GM12878 (cell line): ENCODE data around the gene DYRK1B. TPM values are rescaled to one million over a fixed set of nuclear protein-coding genes. Genes with fewer than 3 reads are reported as not detected.

Source experiments
- ATAC-seq: fragments of 200-7000 bp; cut with Tn5 transposase; 3 replicates; pipeline ENCODE4 v1.9.1; 2020; ENCODE audit warnings: mild to moderate bottlenecking, moderate library complexity
- BruUV-seq: library from RNA; stranded (reverse); fragments of 400-500 nt; replicated peaks from 2 replicates; lab custom pipeline; 2021; lab: Mats Ljungman, UMichigan
- CTCF ChIA-PET: fragments of 300-600 bp; sonication (Branson Sonifier 250); formaldehyde crosslinking; extraction: SDS; loops from one replicate; lab custom pipeline; 2021; ENCODE audit warnings: inconsistent platforms; lab: Yijun Ruan, JAX
- POLR2A ChIA-PET: fragments of 350-600 bp; formaldehyde crosslinking; extraction: SDS; loops from one replicate; lab custom pipeline; 2021; ENCODE audit warnings: inconsistent platforms; lab: Charles Lee
- RAD21 ChIA-PET: fragments of 300-600 bp; sonication (Branson Sonifier 250); formaldehyde crosslinking; loops from one replicate; lab custom pipeline; 2023; ENCODE audit warnings: antibody characterized with exemption; ENCODE audit not compliant: unreplicated experiment; lab: Charles Lee
- SMC1A ChIA-PET: fragments of 300-600 bp; sonication (Branson Sonifier 250); formaldehyde crosslinking; loops from one replicate; lab custom pipeline; 2023; ENCODE audit not compliant: unreplicated experiment, uncharacterized antibody; lab: Charles Lee
- DNase-seq: peaks from one replicate; pipeline ENCODE4 v3.0.0-alpha.2; 2011; ENCODE audit warnings: low read depth, low spot score
- FAIRE-seq: peaks from 3 replicates; lab custom pipeline; 2011; peaks lifted over from hg19 to GRCh38; lab: Jason Lieb, UNC
- H2AFZ ChIP-seq: 2 replicates; pipeline ENCODE4 v1.6.0; 2011; ENCODE audit warnings: low read depth, low read length, control low read depth; ENCODE audit not compliant: control insufficient read depth
- H3K27ac ChIP-seq: 2 replicates; pipeline ENCODE4 v1.5.1; 2011; ENCODE audit warnings: control low read depth; ENCODE audit not compliant: control insufficient read depth, insufficient read depth
- H3K27me3 ChIP-seq, 2 experiments: replicated peaks in 1 of 2; 2 replicates each; pipeline versions ENCODE4 v1.6.0 to v1.6.1; 2011; ENCODE audit warnings: low read length in 1 of 2; ENCODE audit not compliant: control insufficient read depth in 2 of 2, insufficient read depth in 2 of 2
- H3K36me3 ChIP-seq, 2 experiments: 2 replicates each; pipeline ENCODE4 v1.5.1; 2011; ENCODE audit warnings: low read length in 1 of 2; ENCODE audit not compliant: control insufficient read depth in 2 of 2, insufficient read depth in 2 of 2
- H3K4me1 ChIP-seq: 2 replicates; pipeline ENCODE4 v1.6.1; 2011; ENCODE audit warnings: mild to moderate bottlenecking, low read length, moderate library complexity, mixed read lengths; ENCODE audit not compliant: control insufficient read depth, insufficient read depth
- H3K4me2 ChIP-seq: 2 replicates; pipeline ENCODE4 v1.6.0; 2011; ENCODE audit warnings: control low read depth; ENCODE audit not compliant: control insufficient read depth, insufficient read depth
- H3K4me3 ChIP-seq: fragments of 200-600 bp; sonication (generic); 2 replicates; pipeline ENCODE4 v1.5.1; 2016
- H3K79me2 ChIP-seq: 2 replicates; pipeline ENCODE4 v1.6.0; 2011; ENCODE audit warnings: low read length; ENCODE audit not compliant: control insufficient read depth, insufficient read depth
- H3K9ac ChIP-seq: 2 replicates; pipeline ENCODE4 v1.8.0; 2011; ENCODE audit warnings: low read length, control low read depth, mixed read lengths; ENCODE audit not compliant: control insufficient read depth, insufficient read depth
- H3K9me3 ChIP-seq: replicated peaks from 3 replicates; pipeline ENCODE4 v1.5.1; 2011; ENCODE audit warnings: mild to moderate bottlenecking, low read length; ENCODE audit not compliant: control insufficient read depth, insufficient read depth
- H4K20me1 ChIP-seq: 2 replicates; pipeline ENCODE4 v1.6.0; 2011; ENCODE audit not compliant: control insufficient read depth, insufficient read depth
- CEBPZ ChIP-seq: fragments of 150-350 bp; IDR thresholded peaks from 2 replicates; pipeline ENCODE4 v1.6.1; 2016; ENCODE audit warnings: low read depth, low read length
- CUX1 ChIP-seq: IDR thresholded peaks from 2 replicates; pipeline ENCODE4 v1.6.1; 2012; ENCODE audit warnings: improper control_type of control experiment, low read depth, low read length; ENCODE audit not compliant: insufficient replicate concordance
- MAX ChIP-seq: IDR thresholded peaks from 2 replicates; pipeline ENCODE4 v1.6.1; 2012; ENCODE audit warnings: low read depth, low read length, improper control_type of control experiment
- NRF1 ChIP-seq: conservative IDR thresholded peaks from 2 replicates; pipeline ENCODE4 v1.6.1; 2011; ENCODE audit warnings: mild to moderate bottlenecking, low read depth, low read length, improper control_type of control experiment
- SMARCA5 ChIP-seq: fragments of 450-650 bp; IDR thresholded peaks from 2 replicates; pipeline ENCODE4 v1.6.1; 2017; ENCODE audit warnings: mild to moderate bottlenecking
- SREBF2 ChIP-seq: IDR thresholded peaks from 2 replicates; pipeline ENCODE4 v1.6.1; 2012; ENCODE audit warnings: mild to moderate bottlenecking, low read length
- ZNF687 ChIP-seq: fragments of 450-650 bp; IDR thresholded peaks from 2 replicates; pipeline ENCODE4 v1.6.1; 2017; ENCODE audit warnings: mild to moderate bottlenecking, moderate library complexity
- WGBS: methylation state at CpG from one replicate; pipeline ENCODE4 v1.1.6; 2016; ENCODE audit warnings: low lambda C conversion rate; ENCODE audit not compliant: insufficient replicate concordance, insufficient coverage; ENCODE audit errors: missing lambda C conversion rate; 5-methylcytosine and 5-hydroxymethylcytosine counted together
- in situ Hi-C: fragments of 300-500 bp; cut with MboI; formaldehyde crosslinking; loops from 9 replicates; pipeline ENCODE4 v1.14.3; 2018; ENCODE audit warnings: mixed read lengths
- intact Hi-C: fragments of 100-400 bp; cut with micrococcal nuclease; formaldehyde crosslinking; loops from one replicate; pipeline ENCODE4 v1.14.2; 2022; ENCODE audit not compliant: unreplicated experiment
- polyA plus RNA-seq, 11 experiments: library from polyadenylated mRNA; depleted of rRNA in 4 of 11; unstranded in 6 of 11; stranded (reverse) in 5 of 11; fragments of >200 nt; fragmentation: Nextera tagmentation in 4 of 11; fragmentation: Illumina TruSeq in 1 of 11; extraction: Ambion mirVana in 4 of 11; extraction: Trizol in 1 of 11; gene quantifications; 1 replicate in 1 of 11; 2 replicates in 10 of 11; pipeline versions ENCODE4 v1.2.1 to v1.2.3, GENCODE V29; 2011 to 2016; ENCODE audit warnings: inconsistent platforms in 2 of 11, missing spikeins in 2 of 11, low read depth in 1 of 11
- total RNA-seq, 4 experiments: library from RNA; depleted of rRNA in 3 of 4; stranded (reverse); fragments of >200 nt in 3 of 4; fragmentation: Illumina TruSeq in 1 of 4; extraction: Trizol in 1 of 4; gene quantifications; 2 replicates each; pipeline versions ENCODE4 v1.2.1 to v1.2.3, GENCODE V29; 2013 to 2021

Gene DYRK1B
- total and polyA plus RNA-seq, 10 of the 15 experiments (the other 5 are each of a cell fraction or from before 2014, with no cell fraction given), result 0.07 to 10.2 (median 3.4) TPM; not detected in 1

- no peak for TF ChIP-seq CUX1
Observed at GRCh38 chr19:39834287-39834841, 402 bp upstream of the DYRK1B start (continued).

GRCh38 chr19:39833160-39833463 lies 850 bp downstream of the DYRK1B start:
- ATAC-seq (no peak), DNase-seq (no peak)
- Histone ChIP-seq H3K27ac (peak overlapping the region; percentile 51), H3K9ac (peak overlapping the region; percentile 75), H3K36me3 (peaks cover 34 to 42% of the 10 kb centered on the region in 2 experiments), H4K20me1 (no peaks in the 10 kb centered on the region), H3K4me2 (peak overlapping the region; percentile 56)
- BruUV-seq, result no TSS peak
- POLR2A ChIA-PET, result interaction anchor here (0.6 to 2.1 kb wide), 13 partner anchors 9 to 397 kb away, joined by 3 to 34 read pairs (median 4); partner anchors contain the start of genes FBL and RPS16
- RAD21 ChIA-PET, result interaction anchor here (0.6 to 2.1 kb wide), 10 partner anchors 10 to 177 kb away, joined by 4 to 29 read pairs (median 18); partner anchors contain the start of genes FBL and PSMC4
- in situ Hi-C loops, result no loop called here
- TF ChIP-seq MAX, result no peak
- no peak for TF ChIP-seq SREBF2
- no peak for TF ChIP-seq CEBPZ
- 0 out of 2 replicates have a peak, but pooled peaks have one; percentile 30 for TF ChIP-seq ZNF687
- TF ChIP-seq NRF1, result no peak
- TF ChIP-seq SMARCA5, result no peak
- TF ChIP-seq, all 136 proteins: peak for 1
- 23% methylated on average over 10 of the region's 24 CpGs for WGBS
- intact Hi-C loops, result no loop called here
- Histone ChIP-seq H3K4me3 (peak overlapping the region; percentile 97), H3K4me1 (peaks cover 20% of the 10 kb centered on the region), H3K79me2 (peaks cover 15% of the 10 kb centered on the region), H3K9me3 (no peaks in the 10 kb centered on the region), H3K27me3 (no peaks in the 10 kb centered on the region), H2AFZ (peak overlapping the region; percentile 51)
- CTCF ChIA-PET, result interaction anchor here (0.6 to 2.1 kb wide), 12 partner anchors 8 to 294 kb away, joined by 3 to 61 read pairs (median 6); partner anchors contain the start of gene PSMC4
- SMC1A ChIA-PET, result interaction anchor here (1.0 to 2.1 kb wide), 6 partner anchors 11 to 158 kb away, joined by 3 to 33 read pairs (median 17); partner anchors contain the start of genes FBL and LEUTX
- no peak for FAIRE-seq
